T47D (cell line): ENCODE results near the gene CMIP.

Experiments
- DNase-seq, 2 experiments: peaks; one replicate each; pipeline versions ENCODE4 v3.0.0 to v3.0.0-alpha.2; 2011 to 2012; ENCODE audit warnings: low read depth in 1 of 2, low spot score in 1 of 2
- JUND ChIP-seq: IDR thresholded peaks from 2 replicates; pipeline ENCODE4 v1.6.1; 2012; ENCODE audit warnings: low read depth
- in situ Hi-C: cut with HindIII; loops from 2 replicates; pipeline ENCODE4 v1.10.0; 2016; ENCODE audit warnings: low sequenced_read_pairs, low pct_unique_long_range_greater_than_20kb

The CMIP gene

DNA sequence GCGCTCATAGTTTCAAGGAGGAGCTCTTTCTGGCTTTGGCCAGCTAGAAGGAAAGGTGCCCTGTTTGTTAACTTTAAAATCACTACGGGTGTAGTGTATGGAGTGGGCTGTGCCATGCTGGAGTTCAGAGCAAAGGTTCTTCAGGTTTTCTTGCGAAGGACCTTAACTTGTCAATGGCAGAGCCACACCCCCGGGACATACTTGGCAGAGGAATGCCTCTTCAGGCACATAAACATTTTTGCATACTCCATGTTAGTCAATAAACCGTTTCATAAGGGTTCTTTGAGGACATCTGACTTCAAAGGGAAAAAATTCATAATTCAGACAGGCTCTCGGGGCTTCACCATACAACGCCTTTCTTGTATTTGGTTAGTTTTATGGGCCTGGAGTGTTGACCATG is 221.5 kb downstream of the CMIP start:
- in situ Hi-C loops = no loop called here
- DNase-seq = no peak
- TF ChIP-seq JUND = no peak

DNA sequence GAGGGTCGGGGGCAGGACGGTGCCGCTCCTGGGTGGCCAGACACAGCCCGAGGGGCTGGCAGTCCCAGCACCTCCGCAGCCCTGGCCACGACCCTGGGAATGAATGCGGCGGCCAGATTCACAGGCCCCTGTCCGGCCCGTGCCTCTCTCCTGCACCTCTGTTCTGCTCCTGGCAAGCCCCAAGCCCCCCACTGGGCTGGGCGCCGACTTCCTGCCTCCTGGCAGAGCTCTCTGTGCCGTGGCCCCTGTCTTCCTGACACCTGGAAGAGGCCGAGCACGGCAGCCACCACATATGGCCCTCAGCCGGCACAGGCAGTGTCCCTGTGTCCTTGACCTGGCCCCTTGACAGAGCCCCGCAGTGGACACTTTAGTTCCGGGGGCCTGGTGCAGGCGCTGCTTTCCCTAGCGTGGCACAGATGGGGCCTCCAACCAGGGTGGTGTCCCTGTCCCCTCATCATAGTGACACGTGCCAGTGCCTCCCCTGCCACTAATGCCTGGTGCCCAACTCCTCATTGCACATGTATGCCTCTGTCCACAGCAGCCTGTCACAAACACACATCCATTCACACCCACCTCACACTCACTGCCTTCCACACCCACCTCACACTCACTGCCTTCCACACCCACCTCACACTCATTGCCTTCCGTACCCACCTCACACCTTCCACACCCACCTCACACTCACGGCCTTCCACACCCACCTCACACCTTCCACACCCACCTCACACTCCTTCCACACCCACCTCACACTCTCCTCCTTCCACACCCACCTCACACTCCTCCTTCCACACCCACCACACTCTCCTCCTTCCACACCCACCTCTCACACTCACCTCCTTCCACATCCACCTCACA is 223.9 kb downstream of the CMIP start:
- in situ Hi-C loops = no loop called here
- TF ChIP-seq JUND = no peak
- no peak for DNase-seq

GRCh38 chr16:81669473-81670350 is 225.1 kb downstream of the CMIP start:
- in situ Hi-C loops = no loop called here
- no peak for TF ChIP-seq JUND
- no peak for DNase-seq

DNA sequence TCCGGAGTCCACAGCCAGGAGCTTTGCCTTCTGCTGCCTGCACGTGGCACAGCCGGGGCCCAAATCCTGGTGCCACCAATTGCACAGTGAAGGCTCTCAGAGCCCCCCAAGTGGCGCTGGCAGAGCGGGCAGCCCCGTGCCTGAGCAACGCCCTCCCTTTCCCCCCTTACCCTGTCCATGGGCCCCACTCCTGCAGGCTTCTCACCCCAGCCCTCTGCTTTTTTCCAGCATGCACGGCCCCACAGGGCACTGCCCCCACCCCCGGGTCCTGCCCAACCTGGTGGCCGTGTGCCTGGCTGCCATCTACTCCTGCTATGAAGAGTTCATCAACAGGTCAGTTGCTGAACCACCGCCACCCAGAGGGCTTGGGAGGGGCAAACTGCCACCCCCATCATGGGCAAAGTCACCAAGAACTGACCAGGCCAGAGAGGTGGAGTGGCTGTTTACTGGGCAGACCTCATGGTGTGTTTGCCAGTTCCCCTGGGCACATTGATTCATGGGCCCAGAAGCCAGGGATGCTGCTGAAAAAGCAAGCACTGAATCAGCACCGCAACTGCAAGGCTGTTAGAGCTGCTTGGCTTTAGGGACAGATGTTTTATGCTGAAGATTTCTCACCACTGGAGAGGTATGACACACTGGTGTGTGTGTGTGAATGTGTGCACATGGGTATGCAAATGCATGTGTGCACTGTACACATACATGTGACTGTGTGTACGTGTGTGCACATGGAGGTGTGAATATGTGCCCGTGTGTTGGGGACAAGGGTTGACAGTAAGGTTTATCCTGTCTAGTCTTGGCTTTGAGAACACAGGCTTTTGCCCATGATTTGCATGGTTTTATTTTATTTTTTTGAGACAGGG is 227.4 kb downstream of the CMIP start:
- TF ChIP-seq JUND = no peak
- in situ Hi-C loops = no loop called here
- DNase-seq = no peak

DNA sequence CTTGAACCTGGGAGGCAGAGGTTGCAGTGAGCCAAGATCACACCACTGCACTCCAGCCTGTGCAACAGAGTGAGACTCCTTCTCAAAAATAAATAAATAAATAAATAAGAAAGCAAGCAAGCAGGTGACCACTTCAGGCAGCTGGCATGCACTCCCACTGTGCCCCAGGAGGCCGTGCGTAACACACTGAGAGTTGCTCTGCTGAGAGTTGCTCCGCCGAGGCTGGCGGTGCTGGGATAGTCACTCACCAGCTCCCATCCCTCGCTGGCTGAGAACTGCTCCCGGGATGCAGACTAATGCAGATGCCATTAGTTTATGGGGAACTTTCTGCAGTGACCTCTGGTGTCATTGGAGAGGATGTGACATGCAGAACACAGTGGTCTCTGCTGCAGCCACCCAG is 228.8 kb downstream of the CMIP start:
- no peak for DNase-seq
- no peak for TF ChIP-seq JUND
- in situ Hi-C loops = no loop called here

DNA sequence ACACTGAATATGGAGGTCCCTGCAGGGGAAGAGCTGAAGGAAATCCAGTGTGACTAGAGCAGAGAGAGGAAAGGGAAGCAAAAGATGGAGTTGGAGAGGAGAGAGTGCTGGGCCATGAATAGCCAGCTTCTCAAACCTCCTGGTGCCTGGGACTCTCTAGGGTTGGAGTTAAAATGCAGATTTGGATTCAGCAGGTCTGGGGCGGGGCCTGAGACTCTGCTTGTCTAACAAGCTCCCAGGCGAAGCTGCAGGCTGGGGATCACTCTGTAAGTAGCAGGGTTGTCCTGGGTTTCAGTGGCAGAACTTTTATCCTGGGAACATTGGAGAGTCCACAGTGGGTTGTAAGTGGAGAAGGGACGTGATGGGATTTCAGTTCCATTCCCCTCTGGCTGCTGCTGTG is 231.1 kb downstream of the CMIP start:
- no peak for TF ChIP-seq JUND
- in situ Hi-C loops = no loop called here

GRCh38 chr16:81676066-81676882 is 231.7 kb downstream of the CMIP start:
- no peak for TF ChIP-seq JUND
- DNase-seq = no peak
- in situ Hi-C loops = no loop called here

More for the DNA sequence above, 231.1 kb downstream of the CMIP start:
- DNase-seq = no peak

GRCh38 chr16:81676883-81677737 is 232.5 kb downstream of the CMIP start:
- in situ Hi-C loops = no loop called here
- DNase-seq = no peak
- TF ChIP-seq JUND = no peak

DNA sequence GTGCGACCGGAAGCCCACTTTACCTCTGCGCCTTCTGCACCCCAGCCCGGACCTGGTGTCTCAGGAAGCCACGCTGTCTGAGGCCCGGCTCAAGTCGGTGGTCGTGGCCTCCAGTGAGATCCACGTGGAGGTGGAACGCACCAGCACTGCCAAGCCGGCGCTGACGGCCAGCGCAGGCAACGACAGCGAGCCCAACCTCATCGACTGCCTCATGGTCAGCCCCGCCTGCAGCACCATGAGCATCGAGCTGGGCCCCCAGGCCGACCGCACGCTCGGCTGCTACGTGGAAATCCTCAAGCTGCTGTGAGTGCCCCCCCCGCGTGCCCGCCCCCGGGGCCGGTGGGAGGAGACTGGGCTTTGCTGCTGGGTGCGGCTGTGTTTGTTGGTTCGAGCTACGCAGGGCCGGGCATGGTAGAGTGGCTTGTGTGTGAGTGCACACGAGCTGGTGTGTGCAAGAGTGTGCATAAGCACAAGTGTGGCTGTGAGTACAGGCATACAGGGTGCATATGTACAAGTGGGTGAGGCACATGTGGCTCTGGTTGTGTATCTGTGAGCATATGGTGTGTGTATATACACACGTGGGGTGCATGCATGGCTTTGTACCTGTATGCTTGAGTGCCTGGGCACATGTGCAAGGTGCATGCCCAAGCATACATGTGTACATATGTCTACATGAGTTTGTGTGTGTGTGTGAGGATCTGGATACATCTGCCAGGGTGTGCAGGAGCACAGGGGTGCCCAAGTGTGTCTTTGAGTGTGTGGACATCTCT is 233.9 kb downstream of the CMIP start:
- TF ChIP-seq JUND = no peak
- in situ Hi-C loops = no loop called here
- DNase-seq = no peak

DNA sequence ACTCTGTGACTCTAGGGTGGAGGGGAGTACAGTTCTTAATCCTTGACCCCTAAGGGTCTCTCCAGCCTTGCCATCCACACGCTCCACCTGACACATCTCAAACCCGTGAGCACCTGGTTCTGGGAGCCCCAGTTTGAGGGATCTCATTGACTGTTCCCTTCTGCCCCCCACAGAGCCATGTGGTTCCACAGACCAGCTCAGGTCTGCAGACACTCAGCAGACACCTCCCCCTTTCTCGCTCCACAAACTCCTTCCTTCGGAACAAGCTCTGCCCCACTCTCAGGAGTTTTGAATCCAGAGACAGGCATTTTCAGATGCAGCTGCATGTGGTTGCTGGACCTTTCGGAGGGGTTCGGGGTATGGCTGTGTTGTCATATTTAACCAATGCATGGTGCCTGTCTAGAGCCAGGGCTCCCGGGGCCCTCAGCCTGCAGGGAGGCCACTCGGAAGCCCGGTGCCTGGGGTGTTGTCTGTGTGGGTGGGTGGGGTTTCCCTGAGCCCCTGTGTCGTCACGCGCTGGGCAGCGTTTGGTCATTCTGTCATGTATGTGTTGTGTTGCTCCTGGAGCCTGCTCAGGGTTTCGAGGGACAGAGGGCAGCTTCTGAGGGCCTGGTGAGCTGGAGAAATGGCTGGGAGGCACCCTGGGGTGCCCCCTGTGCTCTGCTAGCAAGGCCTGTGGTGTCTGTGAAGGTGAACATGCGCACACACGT is 235.3 kb downstream of the CMIP start:
- in situ Hi-C loops = no loop called here
- DNase-seq = no peak
- no peak for TF ChIP-seq JUND
